Neural progenitor cell (in vitro differentiated cells): Measurements from ENCODE around the gene IL27RA.

Source experiments
- EZH2 ChIP-seq: fragments of 200-600 bp; sonication (generic); IDR thresholded peaks from 2 replicates; pipeline ENCODE4 v1.6.1; 2017; ENCODE audit warnings: antibody characterized with exemption, mild to moderate bottlenecking, moderate library complexity
- EZH2phosphoT487 ChIP-seq: fragments of 200-600 bp; sonication (generic); IDR thresholded peaks from 2 replicates; pipeline ENCODE4 v1.6.1; 2017; ENCODE audit warnings: antibody characterized with exemption
- TF ChIP-seq, protein P1 (sequence below): fragments of 200-600 bp; sonication (generic); IDR thresholded peaks from 2 replicates; pipeline ENCODE4 v1.5.1; 2017; ENCODE audit warnings: antibody characterized with exemption, mild to moderate bottlenecking

DNA sequence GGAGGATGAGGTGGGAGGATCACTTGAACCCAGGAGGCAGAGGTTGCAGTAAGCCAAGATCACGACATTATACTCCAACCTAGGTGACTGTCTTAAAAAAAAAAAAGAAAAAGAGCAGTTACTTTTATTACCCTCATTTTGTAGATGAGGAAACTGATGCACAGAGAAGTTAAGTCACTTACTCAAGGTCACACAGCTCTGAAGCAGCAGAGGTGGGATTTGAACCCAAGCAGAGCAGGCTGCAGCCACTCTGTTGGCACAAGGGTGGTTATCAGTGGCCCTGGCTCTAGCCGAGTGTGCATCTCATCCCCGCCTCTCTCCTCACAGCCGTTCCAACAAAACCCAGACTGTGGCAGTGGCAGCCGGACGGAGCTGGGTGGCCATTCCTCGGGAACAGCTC, 7.6 kb downstream of the IL27RA start:
- TF ChIP-seq, protein P1, sequence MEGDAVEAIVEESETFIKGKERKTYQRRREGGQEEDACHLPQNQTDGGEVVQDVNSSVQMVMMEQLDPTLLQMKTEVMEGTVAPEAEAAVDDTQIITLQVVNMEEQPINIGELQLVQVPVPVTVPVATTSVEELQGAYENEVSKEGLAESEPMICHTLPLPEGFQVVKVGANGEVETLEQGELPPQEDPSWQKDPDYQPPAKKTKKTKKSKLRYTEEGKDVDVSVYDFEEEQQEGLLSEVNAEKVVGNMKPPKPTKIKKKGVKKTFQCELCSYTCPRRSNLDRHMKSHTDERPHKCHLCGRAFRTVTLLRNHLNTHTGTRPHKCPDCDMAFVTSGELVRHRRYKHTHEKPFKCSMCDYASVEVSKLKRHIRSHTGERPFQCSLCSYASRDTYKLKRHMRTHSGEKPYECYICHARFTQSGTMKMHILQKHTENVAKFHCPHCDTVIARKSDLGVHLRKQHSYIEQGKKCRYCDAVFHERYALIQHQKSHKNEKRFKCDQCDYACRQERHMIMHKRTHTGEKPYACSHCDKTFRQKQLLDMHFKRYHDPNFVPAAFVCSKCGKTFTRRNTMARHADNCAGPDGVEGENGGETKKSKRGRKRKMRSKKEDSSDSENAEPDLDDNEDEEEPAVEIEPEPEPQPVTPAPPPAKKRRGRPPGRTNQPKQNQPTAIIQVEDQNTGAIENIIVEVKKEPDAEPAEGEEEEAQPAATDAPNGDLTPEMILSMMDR, result no peak
- no peak for TF ChIP-seq EZH2phosphoT487
- TF ChIP-seq EZH2, result no peak
